ENCODE data around the gene PRDM15.

- TF ChIP-seq CTCF (IDR thresholded peaks at IDR 0.05) (no peak), POLR2A (IDR thresholded peaks at IDR 0.05) (no peak), EP300 (IDR thresholded peaks at IDR 0.05) (no peak)
Observed at GRCh38 chr21:41799763-41800162, 79.4 kb downstream of the PRDM15 start.
